Astrocyte (in vitro differentiated cells and primary cell): ENCODE results near the gene ALCAM. TPM values are rescaled to one million over a fixed set of nuclear protein-coding genes. Genes with fewer than 3 reads are reported as not detected.

Experiments used
- DNase-seq: peaks from one replicate; pipeline ENCODE4 v3.0.0-alpha.2; 2010; ENCODE audit warnings: low read depth
- FAIRE-seq: peaks from 2 replicates; lab custom pipeline; 2011; peaks lifted over from hg19 to GRCh38; lab: Jason Lieb, UNC
- H2AFZ ChIP-seq: 2 replicates; pipeline ENCODE4 v1.6.0; 2012; ENCODE audit warnings: low read depth, low read length, inconsistent platforms
- H3K27ac ChIP-seq: 2 replicates; pipeline ENCODE4 v1.5.1; 2011; ENCODE audit warnings: low read depth, low read length, inconsistent platforms
- H3K27me3 ChIP-seq: 2 replicates; pipeline ENCODE4 v1.6.0; 2011; ENCODE audit warnings: low read length, inconsistent platforms; ENCODE audit not compliant: insufficient read depth
- H3K36me3 ChIP-seq: 2 replicates; pipeline ENCODE4 v1.5.1; 2011; ENCODE audit warnings: low read length, inconsistent platforms; ENCODE audit not compliant: insufficient read depth
- H3K4me1 ChIP-seq: 2 replicates; pipeline ENCODE4 v1.5.1; 2011; ENCODE audit warnings: low read length, inconsistent platforms; ENCODE audit not compliant: insufficient read depth
- H3K4me2 ChIP-seq: 2 replicates; pipeline ENCODE4 v1.6.0; 2012; ENCODE audit warnings: low read length, inconsistent platforms
- H3K4me3 ChIP-seq: 2 replicates; pipeline ENCODE4 v1.5.1; 2011; ENCODE audit warnings: low read depth, mild to moderate bottlenecking, low read length, inconsistent platforms; ENCODE audit not compliant: insufficient read depth
- H3K79me2 ChIP-seq: 2 replicates; pipeline ENCODE4 v1.6.0; 2012; ENCODE audit warnings: mild to moderate bottlenecking, low read length, inconsistent platforms; ENCODE audit not compliant: insufficient read depth
- H3K9ac ChIP-seq: 2 replicates; pipeline ENCODE4 v1.6.0; 2012; ENCODE audit warnings: mild to moderate bottlenecking, low read length, inconsistent platforms
- H3K9me3 ChIP-seq: 2 replicates; pipeline ENCODE4 v1.5.1; 2012; ENCODE audit warnings: low read depth, mild to moderate bottlenecking, low read length, inconsistent platforms; ENCODE audit not compliant: insufficient read depth
- H4K20me1 ChIP-seq: 2 replicates; pipeline ENCODE4 v1.6.0; 2012; ENCODE audit warnings: low read length, inconsistent platforms; ENCODE audit not compliant: insufficient read depth
- H3K27ac Mint-ChIP-seq: one replicate; pipeline ENCODE4 v1.8.0; 2021; ENCODE audit warnings: mild to moderate bottlenecking, mixed read lengths; ENCODE audit not compliant: unreplicated experiment
- H3K27me3 Mint-ChIP-seq: one replicate; pipeline ENCODE4 v1.8.0; 2021; ENCODE audit warnings: low read depth, mixed read lengths; ENCODE audit not compliant: unreplicated experiment
- H3K36me3 Mint-ChIP-seq: one replicate; pipeline ENCODE4 v1.8.0; 2021; ENCODE audit warnings: low read depth, mixed read lengths; ENCODE audit not compliant: unreplicated experiment
- H3K4me1 Mint-ChIP-seq: one replicate; pipeline ENCODE4 v1.8.0; 2021; ENCODE audit warnings: low read depth, mixed read lengths; ENCODE audit not compliant: unreplicated experiment
- H3K4me3 Mint-ChIP-seq: one replicate; pipeline ENCODE4 v1.8.0; 2021; ENCODE audit warnings: mild to moderate bottlenecking, moderate library complexity, mixed read lengths; ENCODE audit not compliant: unreplicated experiment
- H3K9me3 Mint-ChIP-seq: one replicate; pipeline ENCODE4 v1.8.0; 2021; ENCODE audit warnings: mild to moderate bottlenecking, mixed read lengths; ENCODE audit not compliant: unreplicated experiment
- EZH2 ChIP-seq: IDR thresholded peaks from 2 replicates; pipeline ENCODE4 v1.6.1; 2012; ENCODE audit warnings: mild to moderate bottlenecking, low read length, inconsistent platforms; ENCODE audit not compliant: insufficient read depth
- total RNA-seq: library from RNA; stranded (reverse); gene quantifications from 2 replicates; pipeline ENCODE4 v1.2.1, GENCODE V29; 2021
- TF ChIP-seq, protein P1 (sequence below): IDR thresholded peaks from 2 replicates; pipeline ENCODE4 v1.5.1; 2011; ENCODE audit warnings: low read depth, mild to moderate bottlenecking, inconsistent platforms, low read length, moderate library complexity; ENCODE audit not compliant: insufficient read depth

The ALCAM gene
- total RNA-seq, 1 donor from 2014 or later: 154 TPM

DNA sequence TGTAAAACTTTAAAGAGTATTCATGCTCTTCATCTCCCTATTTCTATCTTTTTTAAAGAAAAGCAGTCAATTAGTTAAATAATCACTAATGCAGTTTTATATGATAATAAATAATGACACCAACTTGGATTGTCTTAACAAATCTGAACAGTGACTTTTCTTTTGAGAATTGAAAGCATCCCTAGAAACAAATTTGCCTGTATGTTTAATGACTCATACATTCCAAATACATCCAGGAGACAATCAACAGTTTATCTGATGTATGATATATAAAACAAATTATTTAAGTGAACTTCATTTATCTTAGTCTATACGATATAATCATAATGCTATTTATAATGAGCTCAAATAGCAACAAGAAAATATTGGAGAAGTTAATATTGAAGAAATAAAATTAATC, 78.0 kb downstream of the ALCAM start:
- H3K4me1 ChIP-seq: peaks cover 8% of the 10 kb centered on the region
- H3K27me3 ChIP-seq: no peaks in the 10 kb centered on the region
- H3K4me2 ChIP-seq: no peak overlapping the region
- Mint-ChIP-seq H3K4me3 (no peak overlapping the region), H3K27me3 (no peaks in the 10 kb centered on the region), H3K4me1 (peaks cover 15% of the 10 kb centered on the region), H3K36me3 (peaks cover 2% of the 10 kb centered on the region), H3K9me3 (no peaks in the 10 kb centered on the region), H3K27ac (no peak overlapping the region)
- no peak overlapping the region for H3K4me3 ChIP-seq
- no peak overlapping the region for H3K27ac ChIP-seq
- DNase-seq: peak; percentile 42
- H3K36me3 ChIP-seq: no peaks in the 10 kb centered on the region
- no peak for TF ChIP-seq EZH2
- TF ChIP-seq, protein P1, sequence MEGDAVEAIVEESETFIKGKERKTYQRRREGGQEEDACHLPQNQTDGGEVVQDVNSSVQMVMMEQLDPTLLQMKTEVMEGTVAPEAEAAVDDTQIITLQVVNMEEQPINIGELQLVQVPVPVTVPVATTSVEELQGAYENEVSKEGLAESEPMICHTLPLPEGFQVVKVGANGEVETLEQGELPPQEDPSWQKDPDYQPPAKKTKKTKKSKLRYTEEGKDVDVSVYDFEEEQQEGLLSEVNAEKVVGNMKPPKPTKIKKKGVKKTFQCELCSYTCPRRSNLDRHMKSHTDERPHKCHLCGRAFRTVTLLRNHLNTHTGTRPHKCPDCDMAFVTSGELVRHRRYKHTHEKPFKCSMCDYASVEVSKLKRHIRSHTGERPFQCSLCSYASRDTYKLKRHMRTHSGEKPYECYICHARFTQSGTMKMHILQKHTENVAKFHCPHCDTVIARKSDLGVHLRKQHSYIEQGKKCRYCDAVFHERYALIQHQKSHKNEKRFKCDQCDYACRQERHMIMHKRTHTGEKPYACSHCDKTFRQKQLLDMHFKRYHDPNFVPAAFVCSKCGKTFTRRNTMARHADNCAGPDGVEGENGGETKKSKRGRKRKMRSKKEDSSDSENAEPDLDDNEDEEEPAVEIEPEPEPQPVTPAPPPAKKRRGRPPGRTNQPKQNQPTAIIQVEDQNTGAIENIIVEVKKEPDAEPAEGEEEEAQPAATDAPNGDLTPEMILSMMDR: no peak
- H3K9me3 ChIP-seq: no peaks in the 10 kb centered on the region
- no peak overlapping the region for H2AFZ ChIP-seq
- no peak overlapping the region for H3K9ac ChIP-seq
- H3K79me2 ChIP-seq: peaks cover 76% of the 10 kb centered on the region
- FAIRE-seq: no peak
- peaks cover 16% of the 10 kb centered on the region for H4K20me1 ChIP-seq

DNA sequence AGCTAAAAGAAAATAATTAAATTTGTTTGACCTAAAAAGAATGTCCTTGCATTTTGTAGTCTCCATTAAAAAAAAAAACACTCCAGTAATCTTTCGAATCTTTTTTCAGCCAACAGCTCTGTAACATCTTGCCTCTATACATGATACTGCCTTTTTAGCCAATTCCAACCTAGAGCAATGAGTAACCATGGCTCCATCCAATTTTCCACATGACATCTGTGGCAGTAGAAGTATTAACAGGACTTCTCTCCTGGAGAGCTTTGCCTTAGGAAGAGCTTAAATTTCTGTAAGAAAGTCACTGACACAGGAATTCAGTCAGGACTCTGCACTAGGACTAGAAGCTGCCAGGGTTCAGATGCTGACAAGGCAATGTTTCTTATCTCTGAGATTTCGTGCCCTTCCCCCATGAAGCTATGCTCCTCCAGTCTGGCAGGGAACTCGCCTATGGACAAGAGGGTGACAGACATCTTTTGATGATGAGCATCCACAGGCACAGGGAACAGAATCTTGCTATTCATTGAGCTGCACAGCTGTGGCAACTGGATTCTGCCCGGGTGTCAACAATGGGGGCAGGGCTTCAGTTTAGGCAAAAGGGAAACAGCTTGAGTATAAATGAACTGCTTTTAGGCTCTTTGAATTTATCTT, 81.8 kb downstream of the ALCAM start:
- Mint-ChIP-seq H3K36me3 (peaks cover 6% of the 10 kb centered on the region), H3K9me3 (no peaks in the 10 kb centered on the region), H3K27ac (peak overlapping the region; percentile 28), H3K27me3 (no peaks in the 10 kb centered on the region), H3K4me1 (peaks cover 15% of the 10 kb centered on the region), H3K4me3 (no peak overlapping the region)
- Histone ChIP-seq H3K4me1 (peaks cover 8% of the 10 kb centered on the region), H4K20me1 (peaks cover 16% of the 10 kb centered on the region), H3K27me3 (no peaks in the 10 kb centered on the region), H3K4me2 (no peak overlapping the region), H3K27ac (no peak overlapping the region), H3K4me3 (no peak overlapping the region), H3K9me3 (no peaks in the 10 kb centered on the region), H3K36me3 (no peaks in the 10 kb centered on the region), H3K9ac (no peak overlapping the region), H3K79me2 (peaks cover 75% of the 10 kb centered on the region), H2AFZ (no peak overlapping the region)
- TF ChIP-seq, protein P1: no peak
- TF ChIP-seq EZH2: no peak
- FAIRE-seq (no peak), DNase-seq (peak; percentile 41)

DNA sequence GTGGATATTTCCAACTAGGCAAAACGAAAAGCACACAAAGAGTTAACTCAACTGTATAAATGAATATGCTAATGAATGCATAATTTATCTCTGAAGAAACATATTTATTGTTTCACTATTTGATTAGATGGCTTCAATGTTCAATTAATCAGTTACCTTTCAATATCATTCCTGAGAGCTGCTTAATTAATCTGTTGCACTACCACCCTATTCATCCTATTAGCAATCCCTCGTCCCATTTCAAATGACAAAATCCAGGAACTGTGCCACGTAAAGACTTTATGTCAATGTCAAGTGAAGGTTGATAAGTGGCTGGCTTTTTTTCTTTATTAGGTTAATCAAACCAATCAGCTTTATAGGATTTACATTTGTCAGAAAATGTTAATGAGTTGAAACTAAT, 82.7 kb downstream of the ALCAM start:
- Histone ChIP-seq H3K4me3 (no peak overlapping the region), H3K27ac (no peak overlapping the region), H2AFZ (no peak overlapping the region), H3K4me2 (no peak overlapping the region), H4K20me1 (peaks cover 16% of the 10 kb centered on the region), H3K27me3 (no peaks in the 10 kb centered on the region), H3K4me1 (peaks cover 3% of the 10 kb centered on the region), H3K79me2 (peaks cover 75% of the 10 kb centered on the region), H3K9me3 (no peaks in the 10 kb centered on the region), H3K9ac (no peak overlapping the region), H3K36me3 (no peaks in the 10 kb centered on the region)
- H3K4me3 Mint-ChIP-seq: no peak overlapping the region
- H3K4me1 Mint-ChIP-seq: peaks cover 15% of the 10 kb centered on the region
- DNase-seq: no peak
- TF ChIP-seq EZH2: no peak
- TF ChIP-seq, protein P1: no peak
- H3K9me3 Mint-ChIP-seq: no peaks in the 10 kb centered on the region
- no peak for FAIRE-seq
- H3K36me3 Mint-ChIP-seq: peaks cover 3% of the 10 kb centered on the region
- H3K27ac Mint-ChIP-seq: no peak overlapping the region
- H3K27me3 Mint-ChIP-seq: no peaks in the 10 kb centered on the region
